GM10248 (cell line): ENCODE results near the gene NXPH4.

Experiments
- CTCF ChIA-PET: fragments of 300-600 bp; sonication (Branson Sonifier 250); formaldehyde crosslinking; extraction: SDS; loops from one replicate; lab custom pipeline; 2021; ENCODE audit warnings: antibody characterized with exemption; lab: Yijun Ruan, JAX
- POLR2A ChIA-PET: fragments of 350-650 bp; sonication (Branson Sonifier 250); formaldehyde crosslinking; extraction: SDS; loops from one replicate; lab custom pipeline; 2020; ENCODE audit warnings: antibody characterized with exemption; lab: Yijun Ruan, JAX
- DNase-seq: peaks from one replicate; pipeline ENCODE4 v3.0.0; 2012; ENCODE audit errors: extremely low spot score
- CTCF ChIP-seq: IDR thresholded peaks from 2 replicates; pipeline ENCODE4 v1.5.1; 2012; ENCODE audit warnings: mild to moderate bottlenecking, low read depth; ENCODE audit errors: extremely low read depth, missing control alignments, control extremely low read depth

NXPH4 gene

DNA sequence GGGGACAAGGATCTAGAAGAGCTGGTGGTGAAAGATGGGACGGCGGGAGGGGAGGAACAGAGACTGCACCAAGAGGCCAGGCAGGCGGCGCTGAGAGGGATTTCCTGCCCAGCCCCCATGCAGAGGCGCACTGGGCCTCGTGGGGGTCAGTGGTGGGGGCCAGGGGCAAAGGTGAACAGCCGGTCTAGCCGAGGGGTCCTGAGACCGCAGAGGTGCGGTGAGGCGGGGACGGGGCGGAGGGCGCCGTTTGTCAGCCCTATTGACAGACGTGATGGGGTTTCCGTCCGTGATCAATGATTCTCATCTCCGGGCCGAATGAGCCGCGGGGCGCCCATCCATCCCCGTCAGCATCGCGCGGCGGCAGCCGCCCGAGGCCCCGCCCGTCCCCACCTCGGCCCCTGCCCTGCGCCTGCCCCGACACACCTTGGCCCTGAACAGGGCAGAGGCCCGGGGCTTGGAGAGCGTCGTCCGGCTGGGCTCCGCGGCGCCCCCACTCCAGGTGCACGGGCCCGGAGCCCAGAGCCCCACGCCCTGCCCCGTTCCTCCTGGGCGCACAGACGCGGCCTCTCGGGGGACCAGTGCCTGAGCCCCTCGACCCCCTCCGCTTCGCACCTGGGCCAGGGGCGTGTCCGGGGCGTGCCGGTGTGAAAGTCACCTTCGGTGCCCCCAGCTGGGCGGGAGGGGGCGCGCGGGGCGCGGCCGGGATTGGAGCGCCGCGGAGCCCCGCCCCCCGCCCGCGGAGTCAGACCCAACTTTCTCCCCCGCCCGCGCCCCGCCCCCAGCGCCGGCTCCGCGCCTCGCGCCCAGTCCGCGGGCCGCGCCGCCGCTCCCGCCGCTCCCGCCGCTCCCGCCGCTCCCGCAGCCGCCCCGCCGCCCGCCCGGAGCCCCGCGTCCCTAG, at the start of gene NXPH4:
Gene NXPH4, plus strand, starts transcription at position 781 of the 898 bp plus-strand sequence. CDS start 176 bp downstream, outside the sequence.
- ChIA-PET CTCF (interaction anchor here (0.8 to 5.3 kb wide), 4 partner anchors 7 to 247 kb away, joined by 3 to 403 read pairs (median 40); partner anchors contain the start of gene SHMT2), POLR2A (interaction anchor here (1.0 kb wide), 1 partner anchor 13 kb away, joined by 3 read pairs; the partner anchor contains the start of gene SHMT2)
- TF ChIP-seq CTCF = no peak
- peak; percentile 75 for DNase-seq

GRCh38 chr12:57166971-57167371, 49.6 kb upstream of the NXPH4 start:
- ChIA-PET CTCF (interaction anchor here (1.1 to 11.3 kb wide), 3 partner anchors 10 to 43 kb away, joined by 3 to 122 read pairs (median 3); no protein-coding TSS in a partner anchor), POLR2A (no interaction called here)
- no peak for TF ChIP-seq CTCF
- no peak for DNase-seq

DNA sequence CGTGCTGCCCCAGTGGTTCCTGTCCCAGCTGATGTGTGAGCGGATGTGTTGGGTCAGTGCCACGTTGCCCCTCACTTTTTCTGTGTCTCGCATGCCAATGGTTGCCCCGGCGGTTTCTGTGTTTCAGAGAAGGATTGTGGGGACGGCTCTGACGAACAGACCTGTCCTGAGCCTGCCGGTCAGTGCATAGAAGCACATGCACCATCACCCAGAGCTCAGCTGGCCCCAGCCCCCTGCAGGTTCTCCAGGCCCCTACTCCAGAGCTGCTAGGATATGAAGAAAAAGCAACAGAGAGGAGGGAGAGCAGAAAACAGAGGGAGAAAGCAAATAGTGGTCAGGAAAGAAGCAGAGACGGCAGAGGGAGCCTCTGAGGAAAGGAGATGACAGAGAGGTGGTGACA, 48.5 kb upstream of the NXPH4 start:
- CTCF ChIA-PET = interaction anchor here (1.5 to 11.3 kb wide), 3 partner anchors 16 to 46 kb away, joined by 4 to 122 read pairs (median 17); no protein-coding TSS in a partner anchor
- no peak for DNase-seq
- TF ChIP-seq CTCF = no peak
- POLR2A ChIA-PET = no interaction called here

GRCh38 chr12:57169046-57169795, 47.4 kb upstream of the NXPH4 start:
- CTCF ChIA-PET = interaction anchor here (1.2 to 11.3 kb wide), 6 partner anchors 15 to 100 kb away, joined by 3 to 122 read pairs (median 4); no protein-coding TSS in a partner anchor
- TF ChIP-seq CTCF = no peak
- DNase-seq = no peak
- POLR2A ChIA-PET = no interaction called here

- DNase-seq = no peak
- POLR2A ChIA-PET = no interaction called here
Measured at GRCh38 chr12:57169969-57170368, 46.6 kb upstream of the NXPH4 start.

More at GRCh38 chr12:57169969-57170368, 46.6 kb upstream of the NXPH4 start:
- CTCF ChIA-PET = interaction anchor here (1.1 to 11.3 kb wide), 6 partner anchors 14 to 101 kb away, joined by 3 to 122 read pairs (median 4); no protein-coding TSS in a partner anchor
- TF ChIP-seq CTCF = no peak
